OCI-LY1 (cell line): ENCODE results near the gene NR2C1.

Experiments
- H2AFZ ChIP-seq: fragments of 200-600 bp; sonication (generic), shearing (Covaris generic); 2 replicates; pipeline ENCODE4 v1.6.0; 2014; ENCODE audit warnings: antibody characterized with exemption, mild to moderate bottlenecking, low read length
- H3F3A ChIP-seq: fragments of 200-600 bp; sonication (generic), shearing (Covaris generic); 2 replicates; pipeline ENCODE4 v1.6.0; 2014; ENCODE audit warnings: mild to moderate bottlenecking, antibody characterized with exemption, low read length, moderate library complexity; ENCODE audit not compliant: insufficient read depth
- H3K27ac ChIP-seq: fragments of 200-600 bp; sonication (generic); 2 replicates; pipeline ENCODE4 v1.5.1; 2014; ENCODE audit warnings: low read length, mixed run types, mild to moderate bottlenecking, low read depth; ENCODE audit not compliant: poor library complexity, severe bottlenecking
- H3K27me3 ChIP-seq: fragments of 200-600 bp; sonication (generic); 2 replicates; pipeline ENCODE4 v1.6.0; 2014; ENCODE audit warnings: antibody characterized with exemption, mild to moderate bottlenecking, low read length, moderate library complexity; ENCODE audit not compliant: insufficient read depth
- H3K36me3 ChIP-seq: fragments of 200-600 bp; sonication (generic); 2 replicates; pipeline ENCODE4 v1.6.1; 2014; ENCODE audit warnings: mild to moderate bottlenecking, antibody characterized with exemption, low read length, moderate library complexity, mixed read lengths; ENCODE audit not compliant: insufficient read depth
- H3K4me1 ChIP-seq: fragments of 200-600 bp; sonication (generic); 2 replicates; pipeline ENCODE4 v1.5.1; 2014; ENCODE audit warnings: mild to moderate bottlenecking, low read length, moderate library complexity; ENCODE audit not compliant: insufficient read depth, severe bottlenecking
- H3K4me2 ChIP-seq: fragments of 200-600 bp; sonication (generic), shearing (Covaris generic); 2 replicates; pipeline ENCODE4 v1.6.1; 2014; ENCODE audit warnings: low read length
- H3K4me3 ChIP-seq: fragments of 200-600 bp; sonication (generic); 2 replicates; pipeline ENCODE4 v1.5.1; 2014; ENCODE audit warnings: low read length, low read depth, mild to moderate bottlenecking, mixed read lengths; ENCODE audit not compliant: poor library complexity, severe bottlenecking
- H3K79me2 ChIP-seq: fragments of 200-600 bp; shearing (Covaris generic); 2 replicates; pipeline ENCODE4 v1.6.1; 2016; ENCODE audit warnings: mixed run types, low read length, mixed read lengths; ENCODE audit not compliant: insufficient read depth
- H3K9ac ChIP-seq: fragments of 200-600 bp; sonication (generic), shearing (Covaris generic); 2 replicates; pipeline ENCODE4 v1.6.1; 2014; ENCODE audit warnings: mild to moderate bottlenecking, low read length, mixed read lengths
- H3K9me2 ChIP-seq: fragments of 200-600 bp; sonication (generic), shearing (Covaris generic); 2 replicates; pipeline ENCODE4 v1.6.1; 2014; ENCODE audit warnings: low read depth, mild to moderate bottlenecking, low read length, mixed read lengths
- H3K9me3 ChIP-seq: fragments of 200-600 bp; shearing (Covaris generic); 2 replicates; pipeline ENCODE4 v1.6.1; 2014; ENCODE audit warnings: low read length, mixed read lengths
- H4K20me1 ChIP-seq: fragments of 200-600 bp; sonication (generic), shearing (Covaris generic); 2 replicates; pipeline ENCODE4 v1.6.0; 2016; ENCODE audit warnings: mild to moderate bottlenecking, low read length; ENCODE audit not compliant: insufficient read depth
- CTCF ChIP-seq: fragments of 200-600 bp; sonication (generic), shearing (Covaris generic); IDR thresholded peaks from 2 replicates; pipeline ENCODE4 v1.5.1; 2017; ENCODE audit warnings: mild to moderate bottlenecking, antibody characterized with exemption, low read length, moderate library complexity, mixed read lengths
- EZH2 ChIP-seq: fragments of 200-600 bp; sonication (generic), shearing (Covaris generic); IDR thresholded peaks from 2 replicates; pipeline ENCODE4 v1.8.0; 2017; ENCODE audit warnings: borderline replicate concordance, mixed run types, mild to moderate bottlenecking, antibody characterized with exemption, low read length, moderate library complexity, mixed read lengths

Gene NR2C1

GRCh38 chr12:95115641-95116040, 42.2 kb upstream of the NR2C1 start:
- Histone ChIP-seq H3K4me3 (no peak overlapping the region), H4K20me1 (no peaks in the 10 kb centered on the region), H2AFZ (no peak overlapping the region), H3K27ac (no peak overlapping the region), H3K9me2 (no peaks in the 10 kb centered on the region), H3K9ac (no peak overlapping the region), H3K4me2 (no peak overlapping the region), H3K9me3 (no peaks in the 10 kb centered on the region), H3F3A (no peaks in the 10 kb centered on the region), H3K79me2 (no peaks in the 10 kb centered on the region), H3K4me1 (no peaks in the 10 kb centered on the region), H3K36me3 (no peaks in the 10 kb centered on the region), H3K27me3 (no peaks in the 10 kb centered on the region)
- TF ChIP-seq EZH2: no peak
- TF ChIP-seq CTCF: no peak

- Histone ChIP-seq H3K36me3 (no peaks in the 10 kb centered on the region), H3K4me1 (no peaks in the 10 kb centered on the region), H2AFZ (no peak overlapping the region), H3K4me2 (no peak overlapping the region), H3K79me2 (no peaks in the 10 kb centered on the region), H3K4me3 (no peak overlapping the region), H3F3A (no peaks in the 10 kb centered on the region), H4K20me1 (no peaks in the 10 kb centered on the region), H3K27me3 (no peaks in the 10 kb centered on the region), H3K9ac (no peak overlapping the region), H3K27ac (no peak overlapping the region), H3K9me2 (no peaks in the 10 kb centered on the region), H3K9me3 (no peaks in the 10 kb centered on the region)
- TF ChIP-seq EZH2 (no peak), CTCF (no peak)
Observed at GRCh38 chr12:95114766-95115405, 41.5 kb upstream of the NR2C1 start.

GRCh38 chr12:95107362-95107761, 33.9 kb upstream of the NR2C1 start:
- H3K9me3 ChIP-seq: no peaks in the 10 kb centered on the region
- no peak overlapping the region for H3K4me2 ChIP-seq
- H3K4me3 ChIP-seq: no peak overlapping the region
- H3F3A ChIP-seq: no peaks in the 10 kb centered on the region
- no peaks in the 10 kb centered on the region for H3K36me3 ChIP-seq
- TF ChIP-seq EZH2 (no peak), CTCF (no peak)
- no peaks in the 10 kb centered on the region for H3K4me1 ChIP-seq
- no peaks in the 10 kb centered on the region for H3K27me3 ChIP-seq
- H3K9me2 ChIP-seq: no peaks in the 10 kb centered on the region
- H4K20me1 ChIP-seq: no peaks in the 10 kb centered on the region
- no peak overlapping the region for H3K9ac ChIP-seq
- no peaks in the 10 kb centered on the region for H3K79me2 ChIP-seq
- no peak overlapping the region for H3K27ac ChIP-seq
- no peak overlapping the region for H2AFZ ChIP-seq
